Muscle of arm (tissue), 14 donors: Measurements from ENCODE around the gene PCDHB4. TPM values are rescaled to one million over a fixed set of nuclear protein-coding genes. Genes with fewer than 3 reads are reported as not detected.
"Not testable (repeated sequence)": the region's sequence is repeated elsewhere in the genome, so short reads cannot be mapped to it uniquely, and the experiment has no call there.

Experiments
- DNase-seq: peaks from one replicate; pipeline ENCODE4 v3.0.0-alpha.2; 2013
- long read RNA-seq, 11 donors: transcript quantifications; one replicate each; lab custom pipeline, GENCODE V29; 2026
- polyA plus RNA-seq, 12 donors: library from polyadenylated mRNA; unstranded; fragments of 120-200 nt; gene quantifications; one replicate each; pipeline ENCODE4 v1.2.1, GENCODE V29; 2013; ENCODE audit not compliant: insufficient read length in 12 of 12

PCDHB4 gene
- 1 to 10 TPM in 10 of 12 donors, not detected in 2; 2.6 to 4.6 (median 3.2) TPM for polyA plus RNA-seq
- long read RNA-seq, donor 1, transcript PCDHB4-201 (1 exons, 3,825 nt), result major isoform, 5 of 5 reads
- long read RNA-seq, donor 1, partial matches to known transcripts, result 0 of 5 reads
- long read RNA-seq, donor 1, other reads (novel, unspliced or antisense), result 0 of 5 reads
- long read RNA-seq, donor 2, transcript PCDHB4-201 (1 exons, 3,825 nt), result major isoform, 9 of 9 reads
- long read RNA-seq, donor 2, partial matches to known transcripts, result 0 of 9 reads
- long read RNA-seq, donor 2, other reads (novel, unspliced or antisense), result 0 of 9 reads
- long read RNA-seq, donor 3, partial matches to known transcripts, result 0 of 3 reads
- long read RNA-seq, donor 3, other reads (novel, unspliced or antisense), result 0 of 3 reads
- long read RNA-seq, donor 4, partial matches to known transcripts, result 0 of 2 reads
- long read RNA-seq, donor 4, other reads (novel, unspliced or antisense), result 0 of 2 reads
- long read RNA-seq, donor 5, partial matches to known transcripts, result 0 of 4 reads
- long read RNA-seq, donor 5, other reads (novel, unspliced or antisense), result 0 of 4 reads
- long read RNA-seq, donor 6, transcript PCDHB4-201 (1 exons, 3,825 nt), result major isoform, 5 of 5 reads
- long read RNA-seq, donor 6, partial matches to known transcripts, result 0 of 5 reads
- long read RNA-seq, donor 6, other reads (novel, unspliced or antisense), result 0 of 5 reads
- long read RNA-seq, donor 7, partial matches to known transcripts, result 0 of 3 reads
- long read RNA-seq, donor 7, other reads (novel, unspliced or antisense), result 0 of 3 reads
- long read RNA-seq, donor 8, partial matches to known transcripts, result 0 of 4 reads
- long read RNA-seq, donor 8, other reads (novel, unspliced or antisense), result 0 of 4 reads
- long read RNA-seq, donor 9, partial matches to known transcripts, result 0 of 3 reads
- long read RNA-seq, donor 9, other reads (novel, unspliced or antisense), result 0 of 3 reads
- long read RNA-seq, donor 10, partial matches to known transcripts, result 0 of 2 reads
- long read RNA-seq, donor 10, other reads (novel, unspliced or antisense), result 0 of 2 reads
- long read RNA-seq, donor 11, partial matches to known transcripts, result 0 of 4 reads
- long read RNA-seq, donor 11, other reads (novel, unspliced or antisense), result 0 of 4 reads

- peak; percentile 25 for DNase-seq
Observed at GRCh38 chr5:141121563-141121962, at the start of gene PCDHB4. Gene PCDHB4 (plus strand): TSS chr5:141121818. CDS start chr5:141121999, 181 bp downstream.

GRCh38 chr5:141077826-141078225 is 43.8 kb upstream of the PCDHB4 start:
- no peak for DNase-seq

- DNase-seq, result no peak
Observed at GRCh38 chr5:141082228-141082627, 39.4 kb upstream of the PCDHB4 start.

GRCh38 chr5:141084487-141084989 is 37.1 kb upstream of the PCDHB4 start:
- DNase-seq, result no peak

GRCh38 chr5:141094481-141095262 is 26.9 kb upstream of the PCDHB4 start, which contains the start of gene PCDHB2:
Gene PCDHB2 (plus strand): TSS chr5:141094615. CDS start chr5:141094791, 176 bp downstream.
- peak; percentile 17 for DNase-seq

- no peak for DNase-seq
Observed at GRCh38 chr5:141095263-141095641, 26.4 kb upstream of the PCDHB4 start.

- DNase-seq, result not testable (repeated sequence)
Observed at GRCh38 chr5:141096181-141096580, 25.4 kb upstream of the PCDHB4 start.

- DNase-seq, result not testable (repeated sequence)
Observed at GRCh38 chr5:141096586-141096985, 25.0 kb upstream of the PCDHB4 start.

GRCh38 chr5:141100243-141100805 is 21.3 kb upstream of the PCDHB4 start, which contains the start of gene PCDHB3:
Gene PCDHB3 (plus strand): TSS chr5:141100473. CDS start chr5:141100650, 177 bp downstream.
- no peak for DNase-seq

- DNase-seq, result no peak
Observed at GRCh38 chr5:141101059-141101458, 20.6 kb upstream of the PCDHB4 start.

GRCh38 chr5:141102070-141102469 is 19.5 kb upstream of the PCDHB4 start:
- not testable (repeated sequence) for DNase-seq

GRCh38 chr5:141102471-141102870 is 19.1 kb upstream of the PCDHB4 start:
- DNase-seq, result not testable (repeated sequence)

- DNase-seq, result no peak
Observed at GRCh38 chr5:141105350-141105749, 16.3 kb upstream of the PCDHB4 start.

- no peak for DNase-seq
Observed at GRCh38 chr5:141119250-141119649, 2.4 kb upstream of the PCDHB4 start.

GRCh38 chr5:141121985-141122384 is 367 bp downstream of the PCDHB4 start:
- DNase-seq, result peak; percentile 8

GRCh38 chr5:141123396-141124135 is 1.9 kb downstream of the PCDHB4 start:
- DNase-seq, result not testable (repeated sequence)

GRCh38 chr5:141127305-141127704 is 5.7 kb downstream of the PCDHB4 start:
- no peak for DNase-seq

- peak; percentile 14 for DNase-seq
Observed at GRCh38 chr5:141135030-141135717, 13.6 kb downstream of the PCDHB4 start, which contains the start of gene PCDHB5. Gene PCDHB5 (plus strand): TSS chr5:141135206. CDS start chr5:141135435, 229 bp downstream.
